HG03521 (cell line): ENCODE measurements around the gene ALKBH3.

Experiments used
- ATAC-seq: cut with Tn5 transposase; IDR thresholded peaks from one replicate; pipeline ENCODE4 v1.9.1; 2021; ENCODE audit warnings: mild to moderate bottlenecking, moderate library complexity; ENCODE audit not compliant: unreplicated experiment

Gene ALKBH3

GRCh38 chr11:43921561-43922294 lies 41.1 kb downstream of the ALKBH3 start:
- no peak for ATAC-seq

DNA sequence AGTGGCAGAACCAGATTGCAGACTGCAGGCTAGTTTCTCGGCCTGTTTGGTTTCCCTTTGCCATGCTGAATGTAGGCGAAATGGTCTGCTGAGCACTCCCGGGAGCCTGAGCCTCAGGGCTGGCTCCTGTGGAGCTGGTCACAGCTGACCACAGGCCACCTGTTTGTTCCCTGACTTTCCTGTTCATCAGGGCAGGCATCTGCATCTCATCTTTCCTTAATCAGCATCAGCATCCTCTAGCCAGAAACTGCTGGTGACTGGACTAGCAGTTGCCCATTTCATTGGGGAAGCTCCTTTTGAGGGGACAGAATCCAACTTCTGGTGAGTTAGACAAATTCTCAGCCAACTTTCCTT lies 41.6 kb downstream of the ALKBH3 start:
- no peak for ATAC-seq

- ATAC-seq, result no peak
These were observed 42.2 kb downstream of the ALKBH3 start for GRCh38 chr11:43922744-43923405.

GRCh38 chr11:43923406-43924111 lies 42.9 kb downstream of the ALKBH3 start:
- no peak for ATAC-seq

GRCh38 chr11:43924112-43924855 lies 43.7 kb downstream of the ALKBH3 start:
- no peak for ATAC-seq

DNA sequence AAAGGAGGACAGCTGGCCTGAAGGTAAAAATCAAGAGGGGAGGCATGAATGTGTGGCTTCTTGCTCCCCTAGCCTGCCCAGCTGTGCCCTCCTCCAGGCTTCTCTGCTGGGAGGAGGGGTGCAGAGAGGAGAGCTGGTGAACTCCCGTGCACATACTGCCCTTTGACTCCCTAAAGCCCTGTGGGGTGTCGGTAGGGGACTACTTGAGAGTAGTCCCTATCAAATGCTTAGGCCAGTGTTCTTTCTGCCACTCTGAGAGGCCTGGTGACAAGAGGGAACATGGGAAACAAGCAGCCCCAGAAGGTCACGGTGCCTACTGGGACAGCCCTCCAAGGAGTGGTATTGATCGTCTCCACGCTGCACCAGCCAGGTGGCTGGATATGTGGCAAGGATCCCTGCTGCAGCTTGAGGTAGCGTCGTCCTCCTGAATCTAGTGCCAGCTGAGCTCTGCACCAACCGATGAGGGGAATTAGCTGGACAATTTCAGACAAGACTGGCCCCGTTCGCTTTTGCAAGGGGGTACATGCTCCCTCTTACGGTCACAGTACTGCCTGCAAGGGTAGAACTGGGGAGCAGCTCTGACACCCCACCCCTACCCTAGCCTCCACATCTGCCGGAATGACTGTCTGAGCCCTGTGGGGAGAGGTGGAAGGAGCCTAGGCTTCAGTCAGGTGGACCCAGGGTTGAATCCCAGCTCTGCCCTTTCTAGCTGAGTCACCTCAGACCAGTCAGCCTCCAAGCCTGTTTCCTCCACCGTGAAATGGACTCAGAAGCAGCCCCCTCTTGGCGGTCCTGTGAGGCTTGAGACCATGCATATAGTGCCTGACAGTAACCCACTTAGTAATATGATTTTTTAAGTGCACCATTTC lies 44.7 kb downstream of the ALKBH3 start:
- ATAC-seq, result no peak

GRCh38 chr11:43925932-43926505 lies 45.4 kb downstream of the ALKBH3 start:
- ATAC-seq, result no peak

- ATAC-seq, result no peak
These were observed 46.4 kb downstream of the ALKBH3 start for GRCh38 chr11:43927070-43927469.

DNA sequence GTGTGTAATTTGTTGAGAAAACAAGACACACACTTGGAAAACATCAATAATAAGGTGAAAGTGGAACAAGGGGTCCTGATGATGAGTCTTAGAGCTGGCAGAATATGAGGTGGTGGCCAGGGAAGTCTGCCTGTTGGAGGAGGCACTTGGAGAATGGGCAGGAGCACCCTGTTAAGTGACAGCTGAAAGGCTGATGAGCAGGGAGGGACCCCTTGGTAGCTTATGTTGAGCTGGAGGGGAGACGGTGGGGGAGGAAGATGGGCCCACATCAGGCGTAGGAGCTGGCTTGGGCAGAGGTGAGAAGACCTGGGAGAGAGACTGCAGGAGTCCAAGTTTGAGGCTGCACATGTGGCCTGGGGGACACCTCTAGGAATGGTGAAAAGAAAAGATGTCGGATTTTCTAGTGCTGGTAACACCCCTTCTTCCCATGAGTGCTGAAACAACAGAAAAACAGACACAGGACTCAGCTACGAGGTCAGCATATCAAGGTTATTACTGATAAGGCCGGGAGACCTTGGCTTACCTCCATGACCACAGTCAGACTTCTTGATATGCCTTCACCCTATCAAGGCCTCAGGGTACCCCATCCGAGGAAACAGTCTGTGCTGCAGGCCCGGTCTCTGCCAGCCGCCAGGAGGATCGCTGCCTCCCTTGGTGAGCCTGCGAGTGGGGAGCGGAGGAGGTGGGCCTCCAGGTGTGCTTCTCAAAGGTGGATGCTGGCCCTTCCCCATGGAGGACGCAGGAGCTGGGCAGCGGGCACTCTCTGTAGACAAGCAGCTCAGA lies 47.5 kb downstream of the ALKBH3 start:
- no peak for ATAC-seq

DNA sequence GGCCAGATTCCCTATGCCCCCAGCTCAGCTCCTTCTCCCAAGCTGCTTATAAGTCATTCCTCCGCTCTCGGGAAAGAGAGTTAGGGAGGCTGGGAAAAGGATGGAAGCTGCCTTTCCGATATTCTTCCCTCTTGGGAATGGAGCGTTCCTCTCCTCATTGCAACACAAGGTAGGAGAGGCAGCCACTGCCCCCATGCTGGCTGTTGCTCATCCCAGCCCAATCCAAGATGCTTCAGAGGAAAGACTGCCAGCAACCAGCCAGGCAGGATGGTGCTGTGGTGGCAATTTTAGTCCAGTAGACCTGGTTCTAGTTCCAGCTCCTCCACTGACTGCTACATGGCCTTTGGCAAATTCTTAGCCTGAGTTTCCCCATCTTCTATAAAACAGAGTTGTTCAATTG lies 48.1 kb downstream of the ALKBH3 start:
- no peak for ATAC-seq

DNA sequence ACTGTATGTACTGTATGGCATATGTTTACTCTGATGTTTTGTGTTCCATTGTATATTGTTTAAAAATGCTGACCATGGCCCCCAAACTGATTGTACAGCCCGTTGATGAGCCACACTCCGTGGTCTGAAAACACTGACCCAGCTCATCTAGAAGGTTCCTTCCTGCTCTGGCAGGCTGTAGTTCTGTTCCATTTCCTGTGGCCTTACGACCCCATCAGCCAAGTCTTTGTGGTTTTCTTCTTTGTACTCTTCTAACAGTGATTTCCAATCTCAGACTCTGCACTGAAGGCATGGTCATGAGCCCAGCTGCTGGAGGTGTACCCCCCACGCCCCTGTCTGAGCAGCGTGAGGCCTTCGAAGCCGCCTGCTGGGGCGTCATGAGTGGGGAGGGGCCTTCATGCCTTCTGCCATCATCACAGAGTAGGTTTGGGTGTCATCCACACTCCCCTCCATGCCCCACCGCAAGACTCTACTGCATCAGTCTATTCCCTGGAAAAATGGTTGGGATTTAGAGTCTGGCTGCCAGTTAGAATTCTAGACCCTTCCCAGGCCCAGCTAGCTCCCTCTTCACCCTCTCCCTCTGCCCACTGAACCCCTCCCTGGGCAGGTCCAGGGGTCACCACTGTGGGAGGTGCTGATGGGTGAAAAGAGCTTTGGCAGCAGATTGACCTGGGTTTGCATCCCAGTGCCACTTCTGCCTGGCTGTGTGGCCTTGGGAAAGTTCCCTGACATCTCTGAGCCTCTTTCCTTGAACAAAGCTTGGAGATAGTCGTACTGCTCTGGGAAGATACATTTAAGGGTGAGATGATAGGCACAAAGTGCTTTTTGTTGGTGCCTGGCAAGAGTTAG lies 50.5 kb downstream of the ALKBH3 start:
- no peak for ATAC-seq

GRCh38 chr11:43931717-43932039 lies 51.0 kb downstream of the ALKBH3 start:
- ATAC-seq, result no peak

DNA sequence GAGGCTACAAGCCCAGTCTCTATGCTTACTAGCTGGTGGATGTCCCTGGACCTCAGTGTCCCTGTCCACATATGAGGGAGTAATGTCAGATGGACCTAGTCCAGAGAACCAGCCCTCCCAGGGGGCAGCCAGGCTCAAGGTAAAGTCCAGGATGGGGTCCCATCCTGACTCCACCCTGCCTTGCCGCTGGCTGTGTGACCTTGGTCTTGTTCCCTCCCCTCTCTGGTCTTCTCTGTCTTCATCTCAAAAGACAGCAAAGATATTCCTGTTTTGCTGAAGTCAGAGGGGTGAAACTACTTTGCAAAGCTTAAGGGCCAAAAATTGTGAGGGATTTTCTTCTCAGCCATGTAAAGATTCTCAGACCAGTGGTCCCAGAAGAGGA lies 52.6 kb downstream of the ALKBH3 start:
- no peak for ATAC-seq

GRCh38 chr11:43933608-43934551 lies 53.2 kb downstream of the ALKBH3 start:
- no peak for ATAC-seq

DNA sequence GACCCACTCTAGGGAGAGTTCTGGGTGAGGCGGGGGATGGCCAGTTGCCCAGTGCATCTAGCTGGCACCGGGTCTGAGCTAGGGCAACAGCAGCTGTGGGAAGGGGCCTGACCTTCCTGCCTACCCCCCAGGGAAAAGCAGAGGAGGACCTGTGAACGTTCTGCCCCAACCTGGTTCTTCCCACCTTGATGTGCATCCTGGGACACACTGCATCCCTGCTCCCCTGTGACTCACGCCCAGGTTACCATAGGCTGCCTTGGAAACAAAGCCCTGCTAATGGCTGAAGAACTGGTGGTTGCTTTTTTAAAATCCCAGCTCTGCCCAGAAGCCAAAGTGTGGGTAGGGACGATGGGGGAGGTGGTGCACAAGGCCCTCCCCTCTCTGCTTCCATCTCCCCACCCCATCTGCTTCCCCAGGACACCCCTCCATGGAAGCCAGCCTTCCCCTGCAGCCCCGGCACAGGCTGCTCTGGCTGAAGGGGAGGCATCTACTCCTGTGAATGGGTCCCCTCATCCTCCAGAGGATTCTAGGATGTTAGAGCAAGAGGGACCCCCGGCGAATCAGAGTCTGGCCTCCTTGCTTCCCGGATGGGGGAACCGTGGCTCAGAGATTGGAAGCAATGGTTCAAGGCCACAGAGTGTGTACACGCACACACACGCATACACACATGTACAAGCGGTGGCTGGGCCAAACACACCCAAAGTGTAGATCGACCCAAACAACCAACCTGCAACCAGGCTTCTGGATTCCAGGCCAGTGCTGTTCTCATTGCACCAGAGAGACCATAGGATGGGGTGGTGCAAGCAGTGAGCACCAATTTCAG lies 54.2 kb downstream of the ALKBH3 start:
- no peak for ATAC-seq

DNA sequence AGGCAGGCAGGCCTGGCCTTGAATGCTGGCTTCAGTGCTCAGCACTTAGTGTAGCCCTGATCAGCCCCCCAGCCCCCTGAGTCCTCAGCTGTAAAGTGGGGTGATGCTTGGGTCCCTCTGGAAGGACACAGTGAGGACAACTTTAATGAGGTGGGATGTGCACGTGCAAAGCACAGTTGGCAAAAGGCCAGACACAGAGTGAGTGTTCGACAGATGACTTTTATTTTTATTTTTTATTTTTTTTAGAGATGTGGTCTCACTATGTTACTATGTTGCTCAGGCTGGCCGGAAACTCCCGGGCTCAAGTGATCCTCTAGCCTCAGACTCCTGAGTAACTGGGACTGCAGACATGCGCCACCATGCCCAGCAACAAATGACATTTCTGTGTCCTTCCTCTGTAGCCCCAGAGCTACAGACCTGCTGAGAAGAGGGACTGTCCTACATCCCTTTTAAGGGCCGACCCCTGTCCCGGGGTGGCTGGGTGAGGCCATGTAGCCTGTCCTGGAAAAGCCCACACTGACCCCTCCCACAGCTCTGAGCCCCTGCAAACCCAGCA lies 54.9 kb downstream of the ALKBH3 start:
- no peak for ATAC-seq
